Trophoblast cell (in vitro differentiated cells and primary cell): ENCODE data around the gene SHC2.
"Not testable (repeated sequence)": the region's sequence is repeated elsewhere in the genome, so short reads cannot be mapped to it uniquely, and the experiment has no call there.

ENCODE experiments used
- DNase-seq, 2 donors: peaks; one replicate each; pipeline ENCODE4 v3.0.0-alpha.2; 2016
- H2AFZ ChIP-seq: 2 replicates; pipeline ENCODE4 v1.6.1; 2013; ENCODE audit warnings: low read length, moderate library complexity, mild to moderate bottlenecking; ENCODE audit not compliant: insufficient read depth, poor library complexity
- H2AK5ac ChIP-seq: 2 replicates; pipeline ENCODE4 v1.6.1; 2013; ENCODE audit warnings: mild to moderate bottlenecking, low read length
- H2BK120ac ChIP-seq: 2 replicates; pipeline ENCODE4 v1.6.1; 2013; ENCODE audit warnings: low read length, mild to moderate bottlenecking, moderate library complexity; ENCODE audit not compliant: insufficient read depth, poor library complexity
- H2BK12ac ChIP-seq: 2 replicates; pipeline ENCODE4 v1.6.1; 2013; ENCODE audit warnings: mild to moderate bottlenecking, low read length, moderate library complexity
- H2BK5ac ChIP-seq: 2 replicates; pipeline ENCODE4 v1.6.1; 2013; ENCODE audit warnings: low read length, low read depth, moderate library complexity, mild to moderate bottlenecking; ENCODE audit not compliant: poor library complexity
- H3K14ac ChIP-seq: 2 replicates; pipeline ENCODE4 v1.6.1; 2013; ENCODE audit warnings: mild to moderate bottlenecking, low read length
- H3K18ac ChIP-seq: 2 replicates; pipeline ENCODE4 v1.6.1; 2013; ENCODE audit warnings: mild to moderate bottlenecking, low read length
- H3K23ac ChIP-seq: 2 replicates; pipeline ENCODE4 v1.6.1; 2013; ENCODE audit warnings: low read length
- H3K27ac ChIP-seq: 2 replicates; pipeline ENCODE4 v1.5.1; 2013; ENCODE audit warnings: low read depth, mild to moderate bottlenecking, inconsistent platforms, low read length, moderate library complexity
- H3K27me3 ChIP-seq: 2 replicates; pipeline ENCODE4 v1.6.1; 2013; ENCODE audit warnings: inconsistent platforms, mild to moderate bottlenecking, low read length, moderate library complexity; ENCODE audit not compliant: insufficient read depth
- H3K36me3 ChIP-seq, 2 experiments: 1 replicate in 1 of 2; 2 replicates in 1 of 2; pipeline ENCODE4 v1.6.1; 2013; ENCODE audit warnings: low read length in 2 of 2, mild to moderate bottlenecking in 2 of 2, moderate library complexity in 1 of 2; ENCODE audit not compliant: insufficient read depth in 2 of 2, control insufficient read depth in 1 of 2
- H3K4ac ChIP-seq: 2 replicates; pipeline ENCODE4 v1.6.1; 2013; ENCODE audit warnings: low read depth, mild to moderate bottlenecking, low read length, moderate library complexity
- H3K4me1 ChIP-seq, 2 experiments: 1 replicate in 1 of 2; 2 replicates in 1 of 2; pipeline ENCODE4 v1.6.1; 2013; ENCODE audit warnings: low read length in 2 of 2, mild to moderate bottlenecking in 2 of 2, moderate library complexity in 1 of 2; ENCODE audit not compliant: insufficient read depth in 2 of 2, control insufficient read depth in 1 of 2
- H3K4me2 ChIP-seq: 2 replicates; pipeline ENCODE4 v1.6.1; 2013; ENCODE audit warnings: inconsistent platforms, mild to moderate bottlenecking, low read length, moderate library complexity
- H3K4me3 ChIP-seq: 2 replicates; pipeline ENCODE4 v1.5.1; 2013; ENCODE audit warnings: mild to moderate bottlenecking, low read depth, low read length, inconsistent platforms
- H3K79me1 ChIP-seq: one replicate; pipeline ENCODE4 v1.6.1; 2013; ENCODE audit warnings: low read length
- H3K79me2 ChIP-seq: 2 replicates; pipeline ENCODE4 v1.6.1; 2013; ENCODE audit warnings: low read length, mild to moderate bottlenecking; ENCODE audit not compliant: control insufficient read depth, insufficient read depth, poor library complexity
- H3K9ac ChIP-seq: 2 replicates; pipeline ENCODE4 v1.6.1; 2013; ENCODE audit warnings: mild to moderate bottlenecking, low read length
- H3K9me3 ChIP-seq: 2 replicates; pipeline ENCODE4 v1.6.1; 2013; ENCODE audit warnings: low read depth, mild to moderate bottlenecking, control low read depth, inconsistent platforms, low read length; ENCODE audit not compliant: insufficient read depth
- H4K12ac ChIP-seq: 2 replicates; pipeline ENCODE4 v1.6.1; 2013; ENCODE audit warnings: low read depth, mild to moderate bottlenecking, low read length, moderate library complexity
- H4K8ac ChIP-seq: 2 replicates; pipeline ENCODE4 v1.6.1; 2013; ENCODE audit warnings: low read depth, mild to moderate bottlenecking, low read length, moderate library complexity
- H4K91ac ChIP-seq: one replicate; pipeline ENCODE4 v1.6.1; 2013; ENCODE audit warnings: low read depth, mild to moderate bottlenecking, low read length, moderate library complexity
- WGBS: extraction: QIAGEN DNeasy Blood & Tissue Kit; methylation state at CpG from one replicate; pipeline ENCODE4 v1.1.7; 2013; ENCODE audit warnings: missing lambda C conversion rate; ENCODE audit not compliant: insufficient read length, insufficient coverage; ENCODE audit errors: extremely low coverage; 5-methylcytosine and 5-hydroxymethylcytosine counted together

The SHC2 gene

DNA sequence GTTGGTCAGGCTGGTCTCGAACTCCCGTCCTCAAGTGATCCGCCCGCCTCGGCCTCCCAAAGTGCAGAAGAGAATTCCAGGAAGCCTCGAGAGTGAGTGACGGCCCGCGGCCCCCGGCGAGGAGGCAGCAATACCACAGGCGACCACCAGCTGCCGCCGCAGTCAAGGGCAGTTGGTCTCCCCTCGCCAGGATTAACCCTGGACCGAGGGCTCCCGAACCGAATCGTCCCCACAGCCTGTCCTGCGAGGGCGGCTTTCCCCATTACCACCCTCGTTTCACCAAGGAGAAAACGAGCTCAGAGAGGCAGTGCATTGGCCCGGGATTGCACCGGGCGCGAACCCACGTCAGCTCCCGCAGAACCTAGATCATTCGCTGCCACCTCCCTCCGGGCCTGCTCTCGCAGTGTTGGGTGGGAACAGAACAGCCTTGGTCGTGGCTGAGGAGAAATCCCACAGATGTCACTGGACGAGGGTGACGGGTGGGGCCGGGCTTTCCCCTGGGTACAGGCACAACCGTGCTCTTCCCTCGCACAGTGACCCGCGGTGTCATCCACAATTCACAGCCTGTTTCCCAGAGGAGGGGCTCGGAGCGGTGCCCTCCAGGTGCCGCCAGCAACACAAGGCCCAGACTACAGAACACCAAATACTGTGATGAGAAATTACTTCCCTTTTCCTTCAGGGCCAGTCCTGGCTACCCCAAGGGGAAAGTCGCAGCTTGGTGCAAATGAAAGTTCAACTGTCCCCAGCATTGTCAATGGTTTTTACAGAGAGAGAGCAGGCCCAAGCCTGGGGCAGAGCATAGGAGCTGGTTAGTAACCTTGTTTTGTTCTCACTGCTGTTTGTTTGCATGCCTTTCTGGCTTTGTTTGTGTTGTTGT lies 76.7 kb downstream of the SHC2 start:
- Histone ChIP-seq H3K9ac (no peak overlapping the region), H3K4me2 (no peak overlapping the region)
- WGBS, result no CpG with 5 or more reads among the region's 44 CpGs

DNA sequence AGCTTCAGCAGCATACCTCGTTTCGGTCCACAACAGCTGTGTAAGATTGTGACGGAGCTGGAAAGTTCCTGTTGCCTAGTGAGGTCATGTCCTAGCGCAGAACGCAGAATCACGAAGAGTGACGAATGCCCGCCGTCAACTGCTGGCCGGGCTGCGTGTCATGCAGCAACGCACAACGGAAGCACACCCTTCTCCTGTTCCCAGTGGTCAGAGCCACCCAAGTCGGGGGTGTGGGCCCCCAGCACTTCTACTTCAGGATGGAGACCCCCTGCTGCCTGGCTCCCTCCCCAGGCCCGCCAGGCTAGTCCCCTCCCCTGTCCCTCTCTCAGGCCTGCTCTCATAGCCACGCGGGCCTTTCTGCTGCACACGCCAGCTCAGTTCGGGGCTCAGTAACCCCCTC lies 77.8 kb downstream of the SHC2 start:
- no peaks in the 10 kb centered on the region for H3K9me3 ChIP-seq
- H4K12ac ChIP-seq, result no peak overlapping the region
- no peak overlapping the region for H2BK5ac ChIP-seq
- no peaks in the 10 kb centered on the region for H3K36me3 ChIP-seq
- no peak overlapping the region for H3K4me3 ChIP-seq
- no peak overlapping the region for H3K4me2 ChIP-seq
- no peak overlapping the region for H2AK5ac ChIP-seq
- H4K8ac ChIP-seq, result no peak overlapping the region
- H3K4ac ChIP-seq, result no peak overlapping the region
- no peaks in the 10 kb centered on the region for H3K79me1 ChIP-seq
- H3K4me1 ChIP-seq, result no peaks in the 10 kb centered on the region
- H3K18ac ChIP-seq, result no peak overlapping the region
- no peak overlapping the region for H2AFZ ChIP-seq
- no peak overlapping the region for H3K23ac ChIP-seq
- H3K27ac ChIP-seq, result no peak overlapping the region
- no peak overlapping the region for H2BK12ac ChIP-seq
- no peak overlapping the region for H3K14ac ChIP-seq
- no peaks in the 10 kb centered on the region for H3K79me2 ChIP-seq
- no peak overlapping the region for H3K9ac ChIP-seq
- H4K91ac ChIP-seq, result no peak overlapping the region
- no peak for DNase-seq
- no CpG with 5 or more reads among the region's 19 CpGs for WGBS
- no peak overlapping the region for H2BK120ac ChIP-seq
- no peaks in the 10 kb centered on the region for H3K27me3 ChIP-seq

More for the DNA sequence above, 76.7 kb downstream of the SHC2 start:
- Histone ChIP-seq H3K27me3 (no peaks in the 10 kb centered on the region), H3K18ac (no peak overlapping the region), H3K27ac (no peak overlapping the region), H2BK5ac (no peak overlapping the region), H3K4me3 (no peak overlapping the region), H2AFZ (no peak overlapping the region), H3K14ac (no peak overlapping the region), H3K9me3 (no peaks in the 10 kb centered on the region), H2BK12ac (no peak overlapping the region), H3K79me1 (no peaks in the 10 kb centered on the region), H2BK120ac (no peak overlapping the region), H3K4ac (no peak overlapping the region), H4K91ac (no peak overlapping the region), H4K8ac (no peak overlapping the region), H3K23ac (no peak overlapping the region), H3K79me2 (no peaks in the 10 kb centered on the region), H3K4me1 (no peaks in the 10 kb centered on the region), H3K36me3 (no peaks in the 10 kb centered on the region), H2AK5ac (no peak overlapping the region), H4K12ac (no peak overlapping the region)
- no peak for DNase-seq

DNA sequence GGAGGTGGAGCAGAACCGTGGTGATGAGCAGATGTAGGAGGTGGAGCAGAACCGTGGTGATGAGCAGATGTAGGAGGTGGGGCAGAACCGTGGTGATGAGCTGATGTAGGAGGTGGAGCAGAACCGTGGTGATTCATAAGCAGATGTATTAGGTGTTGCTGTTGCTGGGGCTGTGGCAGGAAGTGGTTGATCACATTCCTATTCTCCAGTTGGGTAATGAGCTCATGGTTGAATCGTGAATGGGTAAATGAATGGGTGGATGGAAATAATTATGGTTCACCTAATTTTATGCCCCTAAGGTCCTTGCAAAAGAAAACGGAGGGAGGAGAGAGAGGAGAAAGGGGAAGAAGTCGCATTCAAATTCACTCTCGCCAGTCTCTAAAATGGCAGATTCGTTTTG lies 78.3 kb downstream of the SHC2 start:
- H3K14ac ChIP-seq, H3K4ac ChIP-seq, H4K12ac ChIP-seq, DNase-seq, H2BK5ac ChIP-seq, H3K36me3 ChIP-seq, H3K4me2 ChIP-seq, H3K23ac ChIP-seq, H3K9me3 ChIP-seq, H2BK12ac ChIP-seq, H3K27me3 ChIP-seq, H3K9ac ChIP-seq, H3K4me1 ChIP-seq, H3K18ac ChIP-seq, H3K79me2 ChIP-seq, H4K91ac ChIP-seq, H2AK5ac ChIP-seq, H3K27ac ChIP-seq, H3K4me3 ChIP-seq, H2BK120ac ChIP-seq, H4K8ac ChIP-seq, H2AFZ ChIP-seq, H3K79me1 ChIP-seq: not testable (repeated sequence)
- no CpG with 5 or more reads among the region's 9 CpGs for WGBS

DNA sequence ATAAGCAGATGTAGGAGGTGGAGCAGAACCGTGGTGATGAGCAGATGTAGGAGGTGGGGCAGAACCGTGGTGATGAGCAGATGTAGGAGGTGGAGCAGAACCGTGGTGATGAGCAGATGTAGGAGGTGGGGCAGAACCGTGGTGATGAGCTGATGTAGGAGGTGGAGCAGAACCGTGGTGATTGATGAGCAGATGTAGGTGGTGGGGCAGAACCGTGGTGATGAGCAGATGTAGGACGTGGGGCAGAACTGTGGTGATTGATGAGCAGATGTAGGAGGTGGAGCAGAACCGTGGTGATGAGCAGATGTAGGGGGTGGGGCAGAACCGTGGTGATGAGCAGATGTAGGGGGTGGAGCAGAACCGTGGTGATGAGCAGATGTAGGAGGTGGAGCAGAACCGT lies 78.9 kb downstream of the SHC2 start:
- H3K9ac ChIP-seq, H4K91ac ChIP-seq, H3K4me1 ChIP-seq, H3K79me2 ChIP-seq, DNase-seq, H2AFZ ChIP-seq, H4K8ac ChIP-seq, H2AK5ac ChIP-seq, H2BK12ac ChIP-seq, H3K79me1 ChIP-seq, H3K4me2 ChIP-seq, H3K27ac ChIP-seq, H3K4me3 ChIP-seq, H3K9me3 ChIP-seq, H3K23ac ChIP-seq, H2BK120ac ChIP-seq, H4K12ac ChIP-seq, H3K14ac ChIP-seq, H3K4ac ChIP-seq, H2BK5ac ChIP-seq, H3K27me3 ChIP-seq, H3K36me3 ChIP-seq, H3K18ac ChIP-seq: not testable (repeated sequence)
- WGBS, result no CpG with 5 or more reads among the region's 11 CpGs
